22Rv1 (cell line): ENCODE data around the gene CCNG1.

ENCODE experiments used
- ZFX ChIP-seq: fragments of 450-650 bp; IDR thresholded peaks from 2 replicates; pipeline ENCODE4 v1.6.1; 2017; ENCODE audit warnings: antibody characterized with exemption, borderline replicate concordance
- TF ChIP-seq, protein P1 (sequence below): fragments of 450-650 bp; IDR thresholded peaks from 2 replicates; pipeline ENCODE4 v1.5.1; 2017; ENCODE audit warnings: mild to moderate bottlenecking

GRCh38 chr5:163460562-163461171 lies 23.3 kb downstream of the CCNG1 start, which contains the start of gene HMMR:
- TF ChIP-seq, protein P1, sequence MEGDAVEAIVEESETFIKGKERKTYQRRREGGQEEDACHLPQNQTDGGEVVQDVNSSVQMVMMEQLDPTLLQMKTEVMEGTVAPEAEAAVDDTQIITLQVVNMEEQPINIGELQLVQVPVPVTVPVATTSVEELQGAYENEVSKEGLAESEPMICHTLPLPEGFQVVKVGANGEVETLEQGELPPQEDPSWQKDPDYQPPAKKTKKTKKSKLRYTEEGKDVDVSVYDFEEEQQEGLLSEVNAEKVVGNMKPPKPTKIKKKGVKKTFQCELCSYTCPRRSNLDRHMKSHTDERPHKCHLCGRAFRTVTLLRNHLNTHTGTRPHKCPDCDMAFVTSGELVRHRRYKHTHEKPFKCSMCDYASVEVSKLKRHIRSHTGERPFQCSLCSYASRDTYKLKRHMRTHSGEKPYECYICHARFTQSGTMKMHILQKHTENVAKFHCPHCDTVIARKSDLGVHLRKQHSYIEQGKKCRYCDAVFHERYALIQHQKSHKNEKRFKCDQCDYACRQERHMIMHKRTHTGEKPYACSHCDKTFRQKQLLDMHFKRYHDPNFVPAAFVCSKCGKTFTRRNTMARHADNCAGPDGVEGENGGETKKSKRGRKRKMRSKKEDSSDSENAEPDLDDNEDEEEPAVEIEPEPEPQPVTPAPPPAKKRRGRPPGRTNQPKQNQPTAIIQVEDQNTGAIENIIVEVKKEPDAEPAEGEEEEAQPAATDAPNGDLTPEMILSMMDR: no peak
- no peak for TF ChIP-seq ZFX
